VCaP (cell line): ENCODE results near the gene PRKCA.

ENCODE experiments used
- H3K27ac ChIP-seq: fragments of 450-650 bp; 2 replicates; pipeline ENCODE4 v1.5.1; 2017
- TF ChIP-seq, protein P1 (sequence below): fragments of 450-650 bp; conservative IDR thresholded peaks from 2 replicates; pipeline ENCODE4 v1.5.1; 2017; ENCODE audit warnings: mild to moderate bottlenecking, moderate library complexity

The PRKCA gene

DNA sequence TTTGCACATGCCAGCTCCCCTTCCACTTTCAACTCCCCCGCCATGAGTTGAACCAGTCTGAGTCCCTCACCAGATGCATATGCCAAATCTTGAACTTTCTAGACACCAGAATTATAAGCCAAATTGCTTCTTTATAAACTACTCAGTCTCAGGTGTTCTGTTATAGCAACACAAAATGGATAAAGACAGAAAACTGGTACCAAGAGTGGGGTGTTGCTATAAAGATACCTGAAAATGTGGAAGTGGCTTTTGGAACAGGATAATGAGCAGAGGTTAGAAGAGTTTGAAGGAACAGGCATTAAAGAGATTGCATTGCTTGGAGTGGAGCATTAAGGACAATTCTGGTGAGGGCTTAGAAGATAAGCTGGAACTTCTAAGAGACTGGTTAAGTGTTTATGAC, 515.3 kb downstream of the PRKCA start:
- TF ChIP-seq, protein P1, sequence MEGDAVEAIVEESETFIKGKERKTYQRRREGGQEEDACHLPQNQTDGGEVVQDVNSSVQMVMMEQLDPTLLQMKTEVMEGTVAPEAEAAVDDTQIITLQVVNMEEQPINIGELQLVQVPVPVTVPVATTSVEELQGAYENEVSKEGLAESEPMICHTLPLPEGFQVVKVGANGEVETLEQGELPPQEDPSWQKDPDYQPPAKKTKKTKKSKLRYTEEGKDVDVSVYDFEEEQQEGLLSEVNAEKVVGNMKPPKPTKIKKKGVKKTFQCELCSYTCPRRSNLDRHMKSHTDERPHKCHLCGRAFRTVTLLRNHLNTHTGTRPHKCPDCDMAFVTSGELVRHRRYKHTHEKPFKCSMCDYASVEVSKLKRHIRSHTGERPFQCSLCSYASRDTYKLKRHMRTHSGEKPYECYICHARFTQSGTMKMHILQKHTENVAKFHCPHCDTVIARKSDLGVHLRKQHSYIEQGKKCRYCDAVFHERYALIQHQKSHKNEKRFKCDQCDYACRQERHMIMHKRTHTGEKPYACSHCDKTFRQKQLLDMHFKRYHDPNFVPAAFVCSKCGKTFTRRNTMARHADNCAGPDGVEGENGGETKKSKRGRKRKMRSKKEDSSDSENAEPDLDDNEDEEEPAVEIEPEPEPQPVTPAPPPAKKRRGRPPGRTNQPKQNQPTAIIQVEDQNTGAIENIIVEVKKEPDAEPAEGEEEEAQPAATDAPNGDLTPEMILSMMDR: no peak
- no peak overlapping the region for H3K27ac ChIP-seq

DNA sequence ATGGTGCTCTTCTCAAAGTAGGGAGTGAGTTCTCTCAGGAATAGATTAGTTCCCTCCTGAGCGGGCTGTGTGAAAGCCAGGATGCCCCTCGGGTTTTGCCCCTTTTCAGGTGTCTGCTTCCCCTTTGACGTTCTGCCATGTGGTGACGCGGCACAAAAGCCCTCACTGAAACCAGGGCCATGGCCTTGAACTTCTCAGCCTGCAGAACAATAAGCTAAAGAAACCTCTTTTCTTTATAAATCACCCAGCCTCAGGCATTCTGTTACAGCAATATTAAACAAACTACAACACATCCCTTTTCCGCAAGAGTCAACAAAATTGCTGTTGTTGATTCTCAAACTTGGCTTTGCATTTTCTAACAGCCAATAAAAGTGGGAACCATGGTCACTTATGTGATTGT, 517.1 kb downstream of the PRKCA start:
- TF ChIP-seq, protein P1: no peak
- no peak overlapping the region for H3K27ac ChIP-seq

DNA sequence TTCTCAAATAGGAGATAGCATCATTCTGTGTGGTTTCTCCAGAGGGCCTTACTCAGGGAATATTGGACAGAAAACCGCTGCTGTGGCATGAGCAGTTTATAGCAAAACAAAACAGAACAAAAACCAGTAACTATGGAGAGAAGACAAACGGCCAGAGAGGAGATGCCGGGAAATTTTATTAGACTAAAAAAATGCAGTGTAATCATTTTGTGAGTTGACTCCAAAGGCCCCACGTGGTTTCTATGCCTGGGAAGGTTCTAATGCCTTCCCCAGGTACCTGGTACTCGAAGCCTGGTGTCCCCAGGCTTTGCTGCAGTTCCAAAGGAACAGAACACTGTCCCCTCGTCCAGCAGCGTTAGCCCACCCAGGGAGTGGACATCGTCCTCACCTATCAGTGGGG, 519.6 kb downstream of the PRKCA start:
- no peak overlapping the region for H3K27ac ChIP-seq
- TF ChIP-seq, protein P1: no peak

DNA sequence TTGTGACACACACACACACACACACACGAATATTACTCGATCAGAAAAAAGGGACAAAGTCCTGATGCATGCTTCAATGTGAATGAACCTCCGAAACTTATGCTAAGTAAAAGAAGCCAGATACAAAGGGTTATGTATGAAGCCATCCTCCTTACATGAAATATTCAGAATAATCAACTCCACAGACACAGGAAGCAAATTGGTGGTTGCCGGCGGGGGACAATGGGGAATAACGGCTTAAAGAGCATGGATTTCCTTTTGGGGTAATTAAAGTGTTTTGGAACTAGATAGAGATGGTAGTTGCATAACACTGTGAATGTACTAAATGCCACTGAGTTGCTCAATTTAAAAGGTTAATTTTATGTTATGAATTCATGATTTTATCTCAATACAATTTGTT, 524.4 kb downstream of the PRKCA start:
- H3K27ac ChIP-seq: no peak overlapping the region
- TF ChIP-seq, protein P1: no peak

DNA sequence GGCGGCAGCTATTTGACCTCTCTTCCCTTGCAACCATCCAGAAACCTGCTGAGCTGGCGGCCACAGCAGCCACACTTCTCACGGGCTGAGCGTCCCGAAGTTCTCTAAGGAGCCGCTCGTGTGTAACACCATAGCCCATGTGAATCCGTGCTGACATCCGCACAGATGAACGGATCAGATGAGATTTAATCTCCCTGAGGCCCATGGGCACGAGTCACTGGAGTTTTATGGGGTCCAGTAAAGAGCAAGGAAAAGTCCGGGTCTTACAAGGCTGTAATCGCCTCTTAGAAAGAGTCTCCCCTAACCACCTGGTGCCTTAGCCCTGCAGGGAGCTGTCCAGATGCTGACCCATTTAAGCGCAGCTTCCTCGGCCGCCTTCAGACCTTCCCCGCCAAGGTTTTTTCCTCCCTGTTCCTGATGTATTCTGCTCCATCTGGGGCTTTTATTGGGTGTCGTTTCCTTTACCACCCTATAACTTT, 527.0 kb downstream of the PRKCA start:
- TF ChIP-seq, protein P1: no peak
- H3K27ac ChIP-seq: no peak overlapping the region

DNA sequence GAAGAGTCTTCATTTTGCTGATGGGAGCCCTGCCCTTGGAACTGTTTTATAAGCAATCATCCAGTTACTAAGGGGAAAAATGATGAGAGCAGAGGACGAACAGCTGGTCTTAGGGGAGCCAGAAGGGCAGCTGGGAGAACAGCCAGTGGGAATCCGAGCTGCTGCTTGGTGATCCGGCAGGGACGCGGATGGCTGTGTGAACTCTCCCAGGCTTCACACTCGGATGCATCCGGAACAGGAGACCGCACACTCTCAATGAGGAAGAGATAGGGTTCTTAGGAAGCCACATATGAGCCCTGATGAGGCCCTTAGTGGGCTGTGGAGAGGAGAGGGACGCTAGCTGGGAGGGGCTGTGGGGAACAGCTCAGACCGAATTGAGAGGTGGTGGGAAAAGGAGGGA, 527.5 kb downstream of the PRKCA start:
- H3K27ac ChIP-seq: no peak overlapping the region
- TF ChIP-seq, protein P1: no peak

DNA sequence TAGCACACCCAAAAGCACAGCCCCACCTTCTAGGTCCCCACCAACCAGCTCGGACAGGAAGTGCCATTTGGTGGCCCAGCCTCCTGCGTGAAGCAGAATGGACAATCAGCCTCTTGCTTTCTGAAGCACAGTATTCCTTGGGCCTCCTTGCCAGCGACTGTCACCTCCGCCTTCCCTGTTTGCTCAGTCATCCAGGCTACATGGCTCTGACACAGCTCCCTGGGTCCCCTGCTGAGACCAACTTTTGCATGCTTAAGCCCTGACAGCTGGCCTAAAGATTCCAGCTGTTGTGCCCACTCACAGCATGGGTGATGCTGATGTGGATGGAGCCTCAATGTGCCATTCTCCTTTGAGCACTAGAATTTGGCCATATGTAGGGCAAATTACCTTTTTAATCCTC, 528.0 kb downstream of the PRKCA start:
- no peak overlapping the region for H3K27ac ChIP-seq
- TF ChIP-seq, protein P1: no peak
